Muscle layer of colon (tissue), 2 donors: ENCODE measurements around the gene SPIB.

Experiments used
- H3K27ac ChIP-seq: one replicate; pipeline ENCODE4 v1.7.0; 2013; ENCODE audit warnings: low read depth, mild to moderate bottlenecking, low read length, moderate library complexity
- H3K27me3 ChIP-seq, 2 donors: one replicate each; pipeline ENCODE4 v1.7.0; 2013; ENCODE audit warnings: low read length in 2 of 2, mild to moderate bottlenecking in 2 of 2; ENCODE audit not compliant: insufficient read depth in 2 of 2, control insufficient read depth in 1 of 2
- H3K36me3 ChIP-seq: one replicate; pipeline ENCODE4 v1.7.0; 2013; ENCODE audit warnings: mild to moderate bottlenecking, low read length; ENCODE audit not compliant: insufficient read depth
- H3K4me1 ChIP-seq: one replicate; pipeline ENCODE4 v1.7.0; 2013; ENCODE audit warnings: mild to moderate bottlenecking, low read length; ENCODE audit not compliant: insufficient read depth
- H3K4me3 ChIP-seq, 2 donors: one replicate each; pipeline ENCODE4 v1.7.0; 2013; ENCODE audit warnings: low read length in 2 of 2, low read depth in 1 of 2, mild to moderate bottlenecking in 1 of 2, moderate library complexity in 1 of 2
- H3K9ac ChIP-seq: one replicate; pipeline ENCODE4 v1.7.0; 2013; ENCODE audit warnings: low read length
- H3K9me3 ChIP-seq: one replicate; pipeline ENCODE4 v1.7.0; 2013; ENCODE audit warnings: mild to moderate bottlenecking, low read length
- donor health status: abdominal sarcoma.
- donor health status: Adenocarcinoma of cecum.

Gene SPIB

DNA sequence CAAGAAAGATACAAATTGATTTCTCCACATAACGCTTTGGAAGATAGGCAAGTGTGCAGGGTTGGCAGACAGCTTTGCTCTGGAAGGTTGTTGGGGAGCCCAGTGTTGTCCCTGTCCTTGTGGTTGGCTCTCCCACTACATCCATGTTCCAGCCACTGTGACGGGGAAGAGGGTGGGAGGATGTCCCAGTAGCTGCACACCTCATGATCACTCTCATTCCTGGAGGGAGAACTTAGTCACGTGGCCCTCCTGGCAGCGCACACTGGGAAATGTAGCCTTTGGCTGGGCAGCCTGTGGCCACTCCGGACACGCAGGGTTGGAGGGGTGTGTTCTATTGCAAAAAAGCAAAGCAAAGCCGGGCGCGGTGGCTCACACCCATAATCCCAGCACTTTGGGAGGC, 24.7 kb upstream of the SPIB start:
- H3K36me3 ChIP-seq: no peaks in the 10 kb centered on the region
- H3K4me1 ChIP-seq: no peaks in the 10 kb centered on the region
- H3K4me3 ChIP-seq: no peak overlapping the region
- no peak overlapping the region for H3K9ac ChIP-seq
- no peak overlapping the region for H3K27ac ChIP-seq
- H3K9me3 ChIP-seq: no peaks in the 10 kb centered on the region
- H3K27me3 ChIP-seq: no peaks in the 10 kb centered on the region

DNA sequence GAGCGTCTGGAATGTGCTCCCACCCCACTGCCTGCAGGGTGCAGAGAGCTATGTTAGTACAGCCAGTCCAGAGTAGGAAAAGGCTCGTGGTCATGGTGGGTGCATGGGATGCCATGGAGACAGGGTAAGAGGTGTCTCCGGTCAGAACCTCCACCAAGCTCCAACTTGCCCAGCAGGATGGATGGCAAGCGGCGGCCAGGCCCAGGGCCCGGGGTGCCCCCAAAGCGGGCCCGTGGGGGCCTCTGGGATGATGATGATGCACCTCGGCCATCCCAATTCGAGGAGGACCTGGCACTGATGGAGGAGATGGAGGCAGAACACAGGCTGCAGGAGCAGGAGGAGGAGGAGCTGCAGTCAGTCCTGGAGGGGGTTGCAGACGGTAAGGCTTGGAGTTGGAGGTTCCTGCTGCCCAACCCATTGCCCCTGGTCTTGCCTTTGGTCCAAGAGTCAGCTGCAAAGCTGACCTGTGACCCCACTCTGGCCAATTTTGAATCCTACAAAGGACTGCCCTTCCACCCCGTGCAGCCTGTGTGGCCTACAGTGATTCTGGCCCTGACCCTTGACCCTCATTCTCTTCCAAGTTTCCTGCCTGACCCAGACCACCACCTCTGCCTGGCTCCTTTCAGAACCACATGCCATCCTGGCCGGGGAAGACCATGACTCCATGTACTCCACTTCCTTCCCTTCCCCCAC, 19.9 kb upstream of the SPIB start:
- H3K9me3 ChIP-seq: no peaks in the 10 kb centered on the region
- H3K4me1 ChIP-seq: no peaks in the 10 kb centered on the region
- H3K27ac ChIP-seq: no peak overlapping the region
- no peak overlapping the region for H3K9ac ChIP-seq
- no peaks in the 10 kb centered on the region for H3K36me3 ChIP-seq
- no peak overlapping the region for H3K4me3 ChIP-seq
- H3K27me3 ChIP-seq: no peaks in the 10 kb centered on the region

DNA sequence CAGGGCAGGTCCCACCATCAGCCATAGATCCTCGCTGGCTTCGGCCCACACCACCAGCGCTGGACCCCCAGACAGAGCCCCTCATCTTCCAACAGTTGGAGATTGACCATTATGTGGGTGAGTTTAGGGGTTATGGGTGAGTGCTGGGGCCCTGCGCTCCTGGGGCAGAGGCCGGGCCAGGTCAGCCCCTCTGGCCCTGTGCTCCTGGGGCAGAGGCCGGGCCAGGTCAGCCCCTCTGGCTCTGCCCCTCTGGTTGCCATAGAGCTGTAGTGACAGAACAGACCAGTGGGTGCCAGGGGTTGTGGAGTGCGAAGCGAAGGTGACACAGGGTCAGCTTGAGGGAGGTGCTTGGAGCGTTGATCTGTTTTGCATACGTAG, 19.4 kb upstream of the SPIB start:
- no peak overlapping the region for H3K9ac ChIP-seq
- H3K9me3 ChIP-seq: no peaks in the 10 kb centered on the region
- H3K4me1 ChIP-seq: no peaks in the 10 kb centered on the region
- H3K4me3 ChIP-seq: no peak overlapping the region
- no peak overlapping the region for H3K27ac ChIP-seq
- no peaks in the 10 kb centered on the region for H3K27me3 ChIP-seq
- no peaks in the 10 kb centered on the region for H3K36me3 ChIP-seq

DNA sequence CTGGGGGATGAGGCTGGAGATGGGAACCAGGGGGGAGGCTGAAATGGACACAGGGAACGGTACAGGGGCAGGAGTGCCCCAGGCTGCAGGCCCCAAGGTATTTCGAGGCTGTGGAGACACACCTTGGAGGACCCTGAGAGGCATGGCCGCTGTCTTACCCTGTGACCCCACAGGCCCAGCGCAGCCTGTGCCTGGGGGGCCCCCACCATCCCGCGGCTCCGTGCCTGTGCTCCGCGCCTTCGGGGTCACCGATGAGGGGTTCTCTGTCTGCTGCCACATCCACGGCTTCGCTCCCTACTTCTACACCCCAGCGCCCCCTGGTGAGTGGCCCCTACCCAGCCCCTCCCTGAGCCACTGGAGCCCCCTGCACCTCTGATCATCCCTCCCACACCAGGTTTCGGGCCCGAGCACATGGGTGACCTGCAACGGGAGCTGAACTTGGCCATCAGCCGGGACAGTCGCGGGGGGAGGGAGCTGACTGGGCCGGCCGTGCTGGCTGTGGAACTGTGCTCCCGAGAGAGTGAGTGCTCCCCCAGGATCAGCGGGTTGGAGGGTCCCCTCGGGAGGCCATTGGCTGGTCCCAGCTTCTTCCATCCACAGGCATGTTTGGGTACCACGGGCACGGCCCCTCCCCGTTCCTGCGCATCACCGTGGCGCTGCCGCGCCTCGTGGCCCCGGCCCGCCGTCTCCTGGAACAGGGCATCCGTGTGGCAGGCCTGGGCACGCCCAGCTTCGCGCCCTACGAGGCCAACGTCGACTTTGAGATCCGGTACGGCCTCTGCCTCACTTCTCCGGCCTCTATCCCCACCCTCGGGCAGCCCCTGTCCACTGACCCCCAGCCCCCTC, 16.9 kb upstream of the SPIB start:
- Histone ChIP-seq H3K9ac (no peak overlapping the region), H3K4me3 (no peak overlapping the region), H3K9me3 (no peaks in the 10 kb centered on the region), H3K27me3 (no peaks in the 10 kb centered on the region), H3K27ac (no peak overlapping the region), H3K4me1 (no peaks in the 10 kb centered on the region), H3K36me3 (no peaks in the 10 kb centered on the region)

DNA sequence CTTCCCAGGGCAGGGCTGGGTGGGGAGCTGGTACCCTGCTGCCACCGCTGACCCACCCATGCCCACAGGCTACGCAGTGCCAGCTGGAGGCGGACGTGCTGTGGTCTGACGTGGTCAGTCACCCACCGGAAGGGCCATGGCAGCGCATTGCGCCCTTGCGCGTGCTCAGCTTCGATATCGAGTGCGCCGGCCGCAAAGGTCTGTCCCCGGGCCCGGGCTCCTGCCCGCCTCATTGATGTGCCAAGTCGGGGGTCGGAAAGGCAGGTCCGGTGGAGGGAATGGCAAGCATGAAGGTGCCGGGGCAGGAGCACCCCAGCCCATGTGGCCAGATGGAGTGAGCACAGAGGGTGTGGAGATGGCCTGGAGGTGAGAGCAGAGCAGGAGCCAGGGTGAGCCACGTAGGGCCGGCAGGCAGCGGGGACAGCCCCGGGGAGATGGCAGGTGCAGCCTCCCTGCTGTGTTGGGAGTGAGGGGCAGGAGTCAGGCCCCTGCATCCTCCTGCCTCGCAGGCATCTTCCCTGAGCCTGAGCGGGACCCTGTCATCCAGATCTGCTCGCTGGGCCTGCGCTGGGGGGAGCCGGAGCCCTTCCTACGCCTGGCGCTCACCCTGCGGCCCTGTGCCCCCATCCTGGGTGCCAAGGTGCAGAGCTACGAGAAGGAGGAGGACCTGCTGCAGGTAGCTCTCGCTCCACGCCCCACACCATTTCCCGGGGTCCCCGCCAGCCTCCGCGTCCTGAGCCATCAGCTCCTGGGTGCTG, 16.0 kb upstream of the SPIB start:
- Histone ChIP-seq H3K9me3 (no peaks in the 10 kb centered on the region), H3K27ac (no peak overlapping the region), H3K4me1 (no peaks in the 10 kb centered on the region), H3K9ac (no peak overlapping the region), H3K4me3 (no peak overlapping the region), H3K36me3 (no peaks in the 10 kb centered on the region), H3K27me3 (no peaks in the 10 kb centered on the region)

DNA sequence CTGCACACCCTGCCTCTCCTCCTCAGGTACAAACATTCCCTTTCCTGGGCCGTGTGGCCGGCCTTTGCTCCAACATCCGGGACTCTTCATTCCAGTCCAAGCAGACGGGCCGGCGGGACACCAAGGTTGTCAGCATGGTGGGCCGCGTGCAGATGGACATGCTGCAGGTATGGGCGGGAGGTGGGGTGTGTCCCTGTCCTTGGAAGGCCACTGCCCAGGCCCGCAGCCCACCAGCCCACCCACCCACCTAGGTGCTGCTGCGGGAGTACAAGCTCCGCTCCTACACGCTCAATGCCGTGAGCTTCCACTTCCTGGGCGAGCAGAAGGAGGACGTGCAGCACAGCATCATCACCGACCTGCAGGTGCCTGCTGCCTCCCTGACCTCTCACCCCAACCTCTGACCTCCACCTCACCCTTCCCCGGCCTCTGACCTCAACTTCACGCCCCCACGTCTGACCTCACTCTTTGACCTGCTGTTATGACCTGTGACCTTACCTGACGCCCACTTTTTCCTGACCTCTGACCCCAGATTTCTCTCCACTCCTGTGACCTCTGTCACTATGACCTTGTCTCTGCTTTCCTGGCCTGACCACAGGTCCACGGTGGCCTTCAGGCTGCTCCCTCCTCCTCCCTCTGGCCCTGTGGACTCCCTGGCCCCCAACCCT, 12.4 kb upstream of the SPIB start:
- no peaks in the 10 kb centered on the region for H3K4me1 ChIP-seq
- no peaks in the 10 kb centered on the region for H3K9me3 ChIP-seq
- H3K9ac ChIP-seq: no peak overlapping the region
- H3K4me3 ChIP-seq: no peak overlapping the region
- no peak overlapping the region for H3K27ac ChIP-seq
- H3K27me3 ChIP-seq: no peaks in the 10 kb centered on the region
- H3K36me3 ChIP-seq: peaks cover 5% of the 10 kb centered on the region

DNA sequence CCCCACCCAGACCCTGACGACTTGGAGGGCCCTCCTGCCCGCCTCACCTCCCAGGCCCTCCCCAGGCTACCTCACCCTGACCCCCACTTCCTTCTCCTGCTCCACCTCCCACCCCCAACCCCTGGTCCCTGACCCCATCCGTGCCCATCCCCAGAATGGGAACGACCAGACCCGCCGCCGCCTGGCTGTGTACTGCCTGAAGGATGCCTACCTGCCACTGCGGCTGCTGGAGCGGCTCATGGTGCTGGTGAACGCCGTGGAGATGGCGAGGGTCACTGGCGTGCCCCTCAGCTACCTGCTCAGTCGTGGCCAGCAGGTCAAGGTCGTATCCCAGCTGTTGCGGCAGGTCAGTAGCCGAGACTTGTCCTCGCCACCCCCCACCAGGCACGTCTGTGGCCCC, 11.9 kb upstream of the SPIB start:
- no peak overlapping the region for H3K4me3 ChIP-seq
- H3K36me3 ChIP-seq: peaks cover 5% of the 10 kb centered on the region
- no peaks in the 10 kb centered on the region for H3K4me1 ChIP-seq
- H3K27ac ChIP-seq: no peak overlapping the region
- H3K9ac ChIP-seq: no peak overlapping the region
- no peaks in the 10 kb centered on the region for H3K27me3 ChIP-seq
- H3K9me3 ChIP-seq: no peaks in the 10 kb centered on the region

DNA sequence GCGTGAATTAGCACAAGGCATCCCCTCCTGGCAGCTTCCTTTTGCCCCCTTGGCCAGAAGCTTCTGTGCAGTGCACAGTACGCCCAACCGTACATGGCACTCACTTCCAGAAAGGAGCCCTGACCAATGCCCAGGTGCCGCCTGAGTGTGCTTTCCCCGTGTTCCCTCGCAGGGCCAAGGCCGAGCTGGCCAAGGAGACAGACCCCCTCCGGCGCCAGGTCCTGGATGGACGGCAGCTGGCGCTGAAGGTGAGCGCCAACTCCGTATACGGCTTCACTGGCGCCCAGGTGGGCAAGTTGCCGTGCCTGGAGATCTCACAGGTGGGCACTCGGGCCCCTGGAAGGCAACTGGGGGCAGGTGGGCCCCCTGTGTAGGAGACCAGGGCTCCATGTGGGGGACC, 9.4 kb upstream of the SPIB start:
- H3K9me3 ChIP-seq: no peaks in the 10 kb centered on the region
- no peak overlapping the region for H3K27ac ChIP-seq
- no peak overlapping the region for H3K4me3 ChIP-seq
- no peaks in the 10 kb centered on the region for H3K27me3 ChIP-seq
- no peak overlapping the region for H3K9ac ChIP-seq
- peaks cover 5% of the 10 kb centered on the region for H3K36me3 ChIP-seq
- H3K4me1 ChIP-seq: no peaks in the 10 kb centered on the region

DNA sequence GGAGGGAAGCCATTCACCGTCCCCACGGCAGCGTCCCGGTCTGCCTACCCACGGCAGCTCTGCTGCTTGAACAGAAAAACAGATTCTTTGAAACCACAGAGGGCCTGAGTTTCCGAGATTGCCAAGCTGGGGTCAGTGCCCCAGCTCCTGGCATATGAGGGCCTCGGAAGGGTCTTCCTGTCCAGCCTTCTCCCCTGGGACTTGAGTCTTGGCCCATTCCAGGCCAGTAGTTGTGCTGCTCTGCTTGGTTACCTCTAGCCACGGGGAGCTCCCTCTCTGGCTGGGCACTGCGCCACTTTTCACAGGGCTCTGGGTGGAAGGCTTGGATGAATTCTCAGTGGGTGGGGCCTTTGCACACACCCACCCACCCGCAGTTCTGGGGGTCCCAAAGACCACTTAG, 8.6 kb upstream of the SPIB start:
- no peak overlapping the region for H3K4me3 ChIP-seq
- H3K27me3 ChIP-seq: no peaks in the 10 kb centered on the region
- no peak overlapping the region for H3K27ac ChIP-seq
- no peak overlapping the region for H3K9ac ChIP-seq
- no peaks in the 10 kb centered on the region for H3K4me1 ChIP-seq
- H3K9me3 ChIP-seq: no peaks in the 10 kb centered on the region
- peaks cover 5% of the 10 kb centered on the region for H3K36me3 ChIP-seq

DNA sequence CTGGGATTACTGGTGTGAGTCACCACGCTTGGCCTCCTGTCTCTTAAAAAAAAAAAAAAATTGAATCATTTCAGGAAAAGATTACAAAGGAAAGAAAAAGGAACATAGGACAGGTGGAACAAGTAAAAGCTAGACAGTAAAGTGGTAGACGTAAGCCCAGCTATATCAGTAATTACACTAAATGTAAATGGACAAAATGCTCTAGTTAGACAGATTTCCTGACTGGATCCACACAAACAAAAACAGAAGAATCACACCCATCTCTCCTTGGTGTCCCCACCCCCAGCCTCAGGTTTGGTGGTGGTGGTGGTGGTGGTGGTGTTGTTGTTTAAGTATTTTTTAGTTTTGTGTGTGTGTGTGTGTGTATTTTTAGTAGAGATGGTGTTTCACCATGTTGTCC, 6.3 kb upstream of the SPIB start:
- Histone ChIP-seq H3K27me3 (peaks cover 0 to 12% of the 10 kb centered on the region in 2 donors), H3K27ac (no peak overlapping the region), H3K4me1 (no peaks in the 10 kb centered on the region), H3K9me3 (no peaks in the 10 kb centered on the region), H3K9ac (no peak overlapping the region), H3K4me3 (no peak overlapping the region), H3K36me3 (peaks cover 5% of the 10 kb centered on the region)

DNA sequence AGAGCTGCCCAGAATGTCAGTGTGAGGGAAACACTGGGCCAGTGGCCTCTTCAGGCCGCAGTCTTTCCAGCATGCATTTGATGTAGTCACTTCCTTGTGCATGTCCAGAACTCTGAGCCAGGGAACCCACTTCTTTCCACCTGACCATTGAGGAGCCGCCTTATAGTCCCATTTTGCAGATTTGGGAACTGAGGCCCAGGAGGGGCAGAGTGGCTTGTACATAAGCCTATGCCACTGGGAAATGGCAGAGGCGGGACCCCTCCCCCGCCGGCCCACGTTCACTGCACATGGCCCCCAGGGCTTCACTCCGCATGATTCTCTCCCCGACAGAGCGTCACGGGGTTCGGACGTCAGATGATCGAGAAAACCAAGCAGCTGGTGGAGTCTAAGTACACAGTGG, 5.6 kb upstream of the SPIB start:
- no peaks in the 10 kb centered on the region for H3K4me1 ChIP-seq
- H3K27me3 ChIP-seq: peaks cover 0 to 17% of the 10 kb centered on the region in 2 donors
- no peaks in the 10 kb centered on the region for H3K9me3 ChIP-seq
- H3K9ac ChIP-seq: no peak overlapping the region
- no peak overlapping the region for H3K4me3 ChIP-seq
- no peak overlapping the region for H3K27ac ChIP-seq
- peaks cover 5% of the 10 kb centered on the region for H3K36me3 ChIP-seq
